ENCODE results near the gene ARMC12. TPM values are rescaled to one million over a fixed set of nuclear protein-coding genes. Genes with fewer than 3 reads are reported as not detected.

Gene ARMC12
- total and polyA plus RNA-seq, 2 donors (not counting 3 experiments of a cell fraction or from before 2014, with no cell fraction given) = 0.91 to 1.9 TPM

DNA sequence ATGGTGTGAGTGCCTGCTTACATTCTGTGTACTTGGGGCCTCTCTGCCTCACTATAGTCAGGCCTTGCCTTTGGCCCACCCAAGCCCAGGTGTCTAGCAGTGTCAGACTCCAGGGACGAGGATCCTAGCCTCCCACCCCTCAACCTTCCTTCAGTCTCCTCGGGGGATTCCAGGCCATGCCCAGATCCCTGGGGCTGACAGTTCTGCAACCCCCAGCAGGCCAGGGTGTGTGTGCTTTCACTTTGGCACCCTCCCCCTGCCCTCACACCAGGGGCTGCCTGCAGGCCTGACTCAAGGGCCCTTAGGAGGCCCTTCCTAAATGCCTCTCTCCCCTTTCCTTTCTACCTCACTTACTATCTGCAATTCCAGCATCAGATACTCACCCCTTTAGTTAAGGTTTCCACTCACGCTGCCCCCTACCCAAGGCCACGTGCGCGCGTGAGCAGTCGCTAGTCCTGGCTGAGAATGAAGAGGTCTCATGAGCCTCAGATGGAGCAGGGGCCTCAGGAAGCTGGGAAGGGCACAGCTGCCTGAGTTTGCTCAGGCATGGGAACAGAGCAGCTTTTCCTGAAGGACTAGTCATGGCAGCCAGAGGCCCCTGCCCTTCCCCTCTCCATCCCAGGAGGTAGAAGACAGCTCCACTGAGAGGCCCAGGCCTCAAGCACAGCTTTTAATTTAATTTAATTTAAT lies 61.1 kb downstream of the ARMC12 start:
- intact Hi-C loops (cut with micrococcal nuclease) = no loop called here
- no peak for FAIRE-seq

More for the DNA sequence above, 61.1 kb downstream of the ARMC12 start:
- no peak overlapping the region for H3K4me3 ChIP-seq (replicated peaks in 1 of 3; ENCODE audit: insufficient read depth in 1 of 3, low read depth in 1 of 3, low read length in 3 of 3)
- BruUV-seq (replicated peaks) = no TSS peak
- no peak overlapping the region for H3K4me2 ChIP-seq (ENCODE audit: insufficient read depth, low read length)
- no peak overlapping the region for H3K9ac ChIP-seq (replicated peaks; ENCODE audit: extremely low read depth, insufficient read depth, low read length)
- H3K9me3 ChIP-seq (replicated peaks; ENCODE audit: control insufficient read depth, insufficient read depth, low read length) = no peaks in the 10 kb centered on the region
- TF ChIP-seq, protein P1, sequence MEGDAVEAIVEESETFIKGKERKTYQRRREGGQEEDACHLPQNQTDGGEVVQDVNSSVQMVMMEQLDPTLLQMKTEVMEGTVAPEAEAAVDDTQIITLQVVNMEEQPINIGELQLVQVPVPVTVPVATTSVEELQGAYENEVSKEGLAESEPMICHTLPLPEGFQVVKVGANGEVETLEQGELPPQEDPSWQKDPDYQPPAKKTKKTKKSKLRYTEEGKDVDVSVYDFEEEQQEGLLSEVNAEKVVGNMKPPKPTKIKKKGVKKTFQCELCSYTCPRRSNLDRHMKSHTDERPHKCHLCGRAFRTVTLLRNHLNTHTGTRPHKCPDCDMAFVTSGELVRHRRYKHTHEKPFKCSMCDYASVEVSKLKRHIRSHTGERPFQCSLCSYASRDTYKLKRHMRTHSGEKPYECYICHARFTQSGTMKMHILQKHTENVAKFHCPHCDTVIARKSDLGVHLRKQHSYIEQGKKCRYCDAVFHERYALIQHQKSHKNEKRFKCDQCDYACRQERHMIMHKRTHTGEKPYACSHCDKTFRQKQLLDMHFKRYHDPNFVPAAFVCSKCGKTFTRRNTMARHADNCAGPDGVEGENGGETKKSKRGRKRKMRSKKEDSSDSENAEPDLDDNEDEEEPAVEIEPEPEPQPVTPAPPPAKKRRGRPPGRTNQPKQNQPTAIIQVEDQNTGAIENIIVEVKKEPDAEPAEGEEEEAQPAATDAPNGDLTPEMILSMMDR (IDR thresholded peaks at IDR 0.05; ENCODE audit: extremely low read depth in 1 of 2, insufficient read depth in 1 of 2, low read depth in 1 of 2, low read length in 2 of 2) = no peak
- no peak for TF ChIP-seq MYC (IDR thresholded peaks at IDR 0.05; ENCODE audit: low read depth, low read length)
- no peak for TF ChIP-seq POLR2AphosphoS5 (IDR thresholded peaks at IDR 0.05; ENCODE audit: insufficient read depth, low read depth, low read length)
- TF ChIP-seq JUN (IDR thresholded peaks at IDR 0.05; ENCODE audit: borderline replicate concordance, insufficient read depth, insufficient read length, low read depth) = no peak
- no peak for TF ChIP-seq FOS (IDR thresholded peaks at IDR 0.05; ENCODE audit: borderline replicate concordance, insufficient read depth, low read length)
- no peak for TF ChIP-seq EZH2 (IDR thresholded peaks at IDR 0.05; ENCODE audit: borderline replicate concordance, low read depth, low read length, severe bottlenecking)
- TF ChIP-seq, protein P2, sequence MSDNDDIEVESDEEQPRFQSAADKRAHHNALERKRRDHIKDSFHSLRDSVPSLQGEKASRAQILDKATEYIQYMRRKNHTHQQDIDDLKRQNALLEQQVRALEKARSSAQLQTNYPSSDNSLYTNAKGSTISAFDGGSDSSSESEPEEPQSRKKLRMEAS (IDR thresholded peaks at IDR 0.05; ENCODE audit: insufficient read depth, insufficient read length) = no peak
- no peak for TF ChIP-seq GATA2 (IDR thresholded peaks at IDR 0.05; ENCODE audit: insufficient read depth, insufficient read length, low read depth, low read length)
- TF ChIP-seq POLR2A (IDR thresholded peaks at IDR 0.05; ENCODE audit: low read depth, low read length) = no peak
- no peaks in the 10 kb centered on the region for H3K36me3 ChIP-seq (ENCODE audit: control insufficient read depth in 2 of 2, extremely low read depth in 1 of 2, insufficient read depth in 2 of 2, low read length in 2 of 2)
- H3K4me1 ChIP-seq (ENCODE audit: control insufficient read depth, extremely low read depth, insufficient read depth, low read length) = no peaks in the 10 kb centered on the region
- peaks cover 0 to 4% of the 10 kb centered on the region in 2 experiments for H3K27me3 ChIP-seq (ENCODE audit: control insufficient read depth in 2 of 2, insufficient read depth in 2 of 2, low read length in 2 of 2)
- H3K9me1 ChIP-seq (replicated peaks; ENCODE audit: control insufficient read depth, extremely low read depth, insufficient read depth, low read length) = no peaks in the 10 kb centered on the region
- dilution Hi-C loops (cut with MboI; ENCODE audit: extremely low pct_ligation_motif_present, low sequenced_read_pairs) = no loop called here
- no peak overlapping the region for H2AFZ ChIP-seq (ENCODE audit: low read depth, low read length)
- H3K79me2 ChIP-seq (ENCODE audit: control insufficient read depth, insufficient read depth, low read length) = no peaks in the 10 kb centered on the region
- POLR2A ChIA-PET = no interaction called here
- no peak overlapping the region for H3K27ac ChIP-seq (ENCODE audit: insufficient read depth, low read depth, low read length)
- CTCF ChIA-PET = no interaction called here
- H4K20me1 ChIP-seq (replicated peaks; ENCODE audit: control insufficient read depth, extremely low read depth, insufficient read depth, low read length) = no peaks in the 10 kb centered on the region
- DNase-seq (ENCODE audit: low read depth, low spot score) = no peak

Other genes starting within 250 kb of the ARMC12 start
- 1.1 and 2.0 TPM in 2 replicates for gene TEAD3, start 240.0 kb upstream of the ARMC12 start, total RNA-seq
- 1.6 and 1.7 TPM in 2 replicates for gene TEAD3, start 240.0 kb upstream of the ARMC12 start, polyA plus RNA-seq
- not detected in 2 replicates for gene TULP1, start 224.1 kb upstream of the ARMC12 start, total RNA-seq
- gene TULP1, start 224.1 kb upstream of the ARMC12 start, polyA plus RNA-seq = not detected in 2 replicates
- 56.8 and 70.6 TPM in 2 replicates for gene FKBP5, start 48.1 kb upstream of the ARMC12 start, total RNA-seq
- gene FKBP5, start 48.1 kb upstream of the ARMC12 start, polyA plus RNA-seq = 11.4 and 16.7 TPM in 2 replicates
- gene CLPSL2, start 39.6 kb downstream of the ARMC12 start, total RNA-seq = not detected in 2 replicates
- gene CLPSL2, start 39.6 kb downstream of the ARMC12 start, polyA plus RNA-seq = not detected in 2 replicates
- not detected in 2 replicates for gene CLPSL1, start 44.0 kb downstream of the ARMC12 start, total RNA-seq
- gene CLPSL1, start 44.0 kb downstream of the ARMC12 start, polyA plus RNA-seq = not detected in 2 replicates
- gene CLPS, start 60.3 kb downstream of the ARMC12 start, total RNA-seq = not detected in 2 replicates
- gene CLPS, start 60.3 kb downstream of the ARMC12 start, polyA plus RNA-seq = not detected in 2 replicates
- gene LHFPL5, start 68.3 kb downstream of the ARMC12 start, total RNA-seq = not detected in 2 replicates
- gene LHFPL5, start 68.3 kb downstream of the ARMC12 start, polyA plus RNA-seq = not detected in 2 replicates
- 72.7 and 82.2 TPM in 2 replicates for gene SRPK1, start 184.1 kb downstream of the ARMC12 start, total RNA-seq
- 14.0 and 18.9 TPM in 2 replicates for gene SRPK1, start 184.1 kb downstream of the ARMC12 start, polyA plus RNA-seq

All from endothelial cell of umbilical vein (primary cell).